Activated B cell treated with CpG ODN at 0.5 μM for 24 hours (primary cell): ENCODE measurements around the gene EFCAB12. TPM values are rescaled to one million over a fixed set of nuclear protein-coding genes. Genes with fewer than 3 reads are reported as not detected.

Source experiments
- ATAC-seq: fragments of 200-7000 bp; cut with Tn5 transposase; one replicate; pipeline ENCODE4 v1.10.0; 2021; ENCODE audit warnings: low read depth, mild to moderate bottlenecking, moderate library complexity
- CTCF ChIA-PET: fragments of 350-600 bp; sonication (Branson Sonifier 250); formaldehyde crosslinking; loops from one replicate; lab custom pipeline; 2021; ENCODE audit warnings: antibody characterized with exemption; lab: Charles Lee
- POLR2A ChIA-PET: fragments of 350-600 bp; sonication (Branson Sonifier 250); formaldehyde crosslinking; loops from one replicate; lab custom pipeline; 2021; ENCODE audit warnings: antibody characterized with exemption; lab: Charles Lee
- DNase-seq: peaks from one replicate; pipeline ENCODE4 v3.0.0; 2022
- H3K27ac Mint-ChIP-seq: one replicate; pipeline ENCODE4 v1.8.0; 2020; ENCODE audit warnings: mixed read lengths
- H3K27me3 Mint-ChIP-seq: one replicate; pipeline ENCODE4 v1.8.0; 2021; ENCODE audit warnings: mixed read lengths
- H3K36me3 Mint-ChIP-seq: one replicate; pipeline ENCODE4 v1.8.0; 2021; ENCODE audit warnings: low read depth, mixed read lengths
- H3K4me1 Mint-ChIP-seq: one replicate; pipeline ENCODE4 v1.8.0; 2021; ENCODE audit warnings: mixed read lengths
- H3K4me3 Mint-ChIP-seq: one replicate; pipeline ENCODE4 v1.8.0; 2020; ENCODE audit warnings: mild to moderate bottlenecking, mixed read lengths
- H3K9me3 Mint-ChIP-seq: one replicate; pipeline ENCODE4 v1.8.0; 2020; ENCODE audit warnings: mixed read lengths
- CTCF ChIP-seq: fragments of 200-600 bp; IDR thresholded peaks from one replicate; pipeline ENCODE4 v1.8.0; 2022; ENCODE audit warnings: antibody characterized with exemption, mild to moderate bottlenecking
- intact Hi-C: fragments of 100-400 bp; cut with micrococcal nuclease; formaldehyde crosslinking; loops from one replicate; pipeline ENCODE4 v1.15.1; 2024
- total RNA-seq: library from RNA; stranded (reverse); gene quantifications from 2 replicates; pipeline ENCODE4 v1.2.3, GENCODE V29; 2022

EFCAB12 gene
- total RNA-seq, 1 donor from 2014 or later, result 1.8 TPM

- no peak overlapping the region for H3K4me3 Mint-ChIP-seq
- H3K27ac Mint-ChIP-seq, result no peak overlapping the region
- no peaks in the 10 kb centered on the region for H3K9me3 Mint-ChIP-seq
- H3K36me3 Mint-ChIP-seq, result peaks cover 13% of the 10 kb centered on the region
- ATAC-seq (no peak), DNase-seq (no peak)
- POLR2A ChIA-PET, result interaction anchor here (0.5 kb wide), 1 partner anchor 1419 kb away, joined by 3 read pairs; no protein-coding TSS in a partner anchor
- intact Hi-C loops, result no loop called here
- H3K4me1 Mint-ChIP-seq, result no peaks in the 10 kb centered on the region
- TF ChIP-seq CTCF, result no peak
- CTCF ChIA-PET, result no interaction called here
- no peaks in the 10 kb centered on the region for H3K27me3 Mint-ChIP-seq
Measured at GRCh38 chr3:129463716-129464115, 35.3 kb upstream of the EFCAB12 start.

DNA sequence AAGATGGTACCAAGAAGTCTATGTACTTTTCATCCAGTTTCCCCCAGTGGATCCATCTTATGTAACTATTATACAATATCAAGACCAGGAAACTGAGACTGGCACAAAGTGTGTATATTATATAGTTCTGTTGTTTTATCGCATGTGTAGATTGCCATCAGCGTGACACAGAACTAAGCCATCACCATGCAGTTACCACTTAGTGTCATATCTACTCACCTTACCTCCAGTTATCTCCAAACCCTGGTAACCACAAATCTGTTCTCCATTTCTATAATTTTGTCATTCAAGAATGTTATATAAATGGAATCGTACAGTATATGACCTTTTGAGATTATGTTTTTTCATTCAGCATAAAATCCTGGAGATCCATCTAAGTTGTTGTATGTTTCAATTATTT is 34.7 kb upstream of the EFCAB12 start:
- POLR2A ChIA-PET, result no interaction called here

DNA sequence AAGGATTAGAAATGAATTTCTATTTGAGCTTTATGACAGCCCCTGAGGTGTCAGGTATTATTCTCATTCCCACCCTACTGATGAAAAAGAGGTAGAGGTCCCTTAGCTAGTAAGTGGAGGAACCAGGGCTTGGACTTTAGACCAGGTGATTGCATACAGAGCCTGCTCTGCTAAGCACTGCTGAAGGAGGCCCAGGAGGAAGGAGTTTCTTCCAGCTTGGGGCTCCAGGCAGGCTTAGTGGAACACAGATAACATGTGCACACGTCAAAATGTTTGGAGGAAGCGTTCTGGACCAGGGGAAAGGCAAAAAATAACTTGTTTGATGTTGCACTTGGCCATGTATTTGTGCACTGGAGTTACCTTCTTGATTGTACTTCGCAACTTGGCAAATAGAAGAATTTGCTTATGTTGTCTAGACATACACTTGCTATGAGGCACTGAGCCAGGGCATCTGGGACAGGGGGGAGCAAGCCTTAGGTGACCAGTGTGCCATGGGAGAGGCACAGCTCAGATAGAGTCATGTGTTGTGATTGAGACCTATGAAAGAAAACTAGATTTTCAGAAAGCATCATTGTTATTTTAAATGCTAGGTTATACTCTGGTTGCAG is 34.0 kb upstream of the EFCAB12 start:
- no peak overlapping the region for H3K4me3 Mint-ChIP-seq
- ChIA-PET CTCF (no interaction called here), POLR2A (interaction anchor here (0.6 kb wide), 1 partner anchor 541 kb away, joined by 3 read pairs; no protein-coding TSS in a partner anchor)
- no peaks in the 10 kb centered on the region for H3K4me1 Mint-ChIP-seq
- TF ChIP-seq CTCF, result no peak
- peaks cover 12% of the 10 kb centered on the region for H3K36me3 Mint-ChIP-seq
- H3K9me3 Mint-ChIP-seq, result no peaks in the 10 kb centered on the region
- no peak overlapping the region for H3K27ac Mint-ChIP-seq
- DNase-seq (no peak), ATAC-seq (no peak)
- intact Hi-C loops, result no loop called here
- no peaks in the 10 kb centered on the region for H3K27me3 Mint-ChIP-seq

More for the DNA sequence above, 34.7 kb upstream of the EFCAB12 start:
- no peak overlapping the region for H3K4me3 Mint-ChIP-seq
- CTCF ChIA-PET, result no interaction called here
- H3K27ac Mint-ChIP-seq, result no peak overlapping the region
- no peaks in the 10 kb centered on the region for H3K9me3 Mint-ChIP-seq
- H3K36me3 Mint-ChIP-seq, result peaks cover 13% of the 10 kb centered on the region
- intact Hi-C loops, result no loop called here
- H3K4me1 Mint-ChIP-seq, result no peaks in the 10 kb centered on the region
- DNase-seq (no peak), ATAC-seq (no peak)
- H3K27me3 Mint-ChIP-seq, result no peaks in the 10 kb centered on the region
- TF ChIP-seq CTCF, result no peak

DNA sequence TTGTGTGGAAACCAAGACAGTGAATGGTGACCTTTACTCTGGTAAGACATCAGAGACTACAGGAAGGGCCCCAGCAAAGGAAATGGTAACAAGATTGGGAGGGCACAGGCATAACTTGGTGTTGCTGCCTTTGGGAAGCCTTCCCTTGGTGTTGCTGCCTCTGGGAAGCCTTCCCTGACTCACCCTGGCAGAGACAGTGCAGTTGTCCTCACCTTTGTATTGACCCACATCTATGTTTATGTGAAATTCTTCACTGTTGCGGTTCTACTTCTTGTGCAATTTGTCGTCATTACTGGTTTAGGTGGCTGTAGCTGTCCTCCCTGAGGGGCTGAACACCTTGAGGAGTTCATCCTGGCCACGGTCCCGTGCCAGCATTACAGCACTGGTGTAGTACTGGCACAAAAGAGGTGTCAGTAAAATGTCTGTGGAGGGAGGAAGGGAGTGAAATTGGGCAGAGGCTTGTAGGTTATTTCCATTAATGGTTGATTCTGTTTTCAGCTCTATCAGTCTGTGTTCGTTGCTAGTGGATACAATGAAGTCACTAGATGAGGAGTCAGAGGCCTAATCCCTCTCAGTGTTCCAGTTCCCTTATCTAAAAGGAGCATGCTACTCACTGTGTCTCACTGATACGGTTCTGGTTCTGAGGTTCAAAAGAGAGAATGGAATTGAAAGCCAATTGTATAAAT is 33.2 kb upstream of the EFCAB12 start:
- peaks cover 11% of the 10 kb centered on the region for H3K36me3 Mint-ChIP-seq
- intact Hi-C loops, result no loop called here
- no peaks in the 10 kb centered on the region for H3K4me1 Mint-ChIP-seq
- no peaks in the 10 kb centered on the region for H3K27me3 Mint-ChIP-seq
- no peak overlapping the region for H3K4me3 Mint-ChIP-seq
- ATAC-seq (no peak), DNase-seq (no peak)
- ChIA-PET POLR2A (interaction anchor here (0.6 kb wide), 1 partner anchor 540 kb away, joined by 3 read pairs; no protein-coding TSS in a partner anchor), CTCF (no interaction called here)
- TF ChIP-seq CTCF, result no peak
- no peaks in the 10 kb centered on the region for H3K9me3 Mint-ChIP-seq
- H3K27ac Mint-ChIP-seq, result no peak overlapping the region

DNA sequence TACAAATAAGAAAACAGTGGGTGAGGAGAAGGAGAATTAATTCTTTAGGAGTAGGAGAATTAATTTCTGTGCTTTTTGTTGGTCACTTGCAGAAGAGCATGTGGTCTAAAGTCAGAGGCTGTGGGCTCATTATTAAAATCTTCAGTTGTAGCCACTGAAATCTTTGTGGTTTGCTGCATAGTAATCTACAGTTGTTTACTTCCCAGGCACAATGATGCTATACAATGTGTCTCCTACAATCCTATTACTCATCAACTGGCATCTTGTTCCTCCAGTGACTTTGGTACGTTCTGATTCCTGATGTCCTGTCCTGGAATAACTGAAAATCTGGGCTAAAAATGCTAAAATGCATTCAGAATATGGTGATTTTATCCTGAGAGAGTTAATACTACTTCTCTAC is 32.6 kb upstream of the EFCAB12 start:
- no peak for TF ChIP-seq CTCF
- peaks cover 11% of the 10 kb centered on the region for H3K36me3 Mint-ChIP-seq
- no peak overlapping the region for H3K27ac Mint-ChIP-seq
- ATAC-seq (no peak), DNase-seq (no peak)
- no peaks in the 10 kb centered on the region for H3K9me3 Mint-ChIP-seq
- ChIA-PET CTCF (no interaction called here), POLR2A (no interaction called here)
- intact Hi-C loops, result no loop called here
- H3K4me3 Mint-ChIP-seq, result no peak overlapping the region
- H3K4me1 Mint-ChIP-seq, result no peaks in the 10 kb centered on the region
- H3K27me3 Mint-ChIP-seq, result no peaks in the 10 kb centered on the region
